Lower leg skin (tissue), 3 donors: ENCODE results near the gene MAPKAPK3.

Experiments used
- CTCF ChIP-seq, 3 donors: fragments of 450-650 bp; IDR thresholded peaks; one replicate each; pipeline ENCODE4 v1.5.1; 2016; ENCODE audit warnings: antibody characterized with exemption in 3 of 3, mild to moderate bottlenecking in 3 of 3, moderate library complexity in 2 of 3
- POLR2A ChIP-seq, 2 donors: fragments of 450-650 bp; IDR thresholded peaks; one replicate each; pipeline ENCODE4 v1.6.1; 2016 to 2017; ENCODE audit warnings: antibody characterized with exemption in 2 of 2, mild to moderate bottlenecking in 1 of 2, moderate library complexity in 1 of 2

GRCh38 chr3:50594253-50594785, 22.6 kb upstream of the MAPKAPK3 start:
- TF ChIP-seq CTCF (IDR thresholded peaks at IDR 0.05): no peak
- no peak for TF ChIP-seq POLR2A (IDR thresholded peaks at IDR 0.05)
